ENCODE measurements around the gene TMUB2.
"Not testable (repeated sequence)": the region's sequence is repeated elsewhere in the genome, so short reads cannot be mapped to it uniquely, and the experiment has no call there.

The TMUB2 gene

GRCh38 chr17:44186307-44187130 lies at the start of gene TMUB2:
TMUB2 (plus strand) TSS chr17:44186972; CDS start chr17:44187709, 737 bp downstream.
- DNase-seq: peak; percentile 100
- peak; percentile 90 for ATAC-seq

GRCh38 chr17:44137891-44138709 lies 48.7 kb upstream of the TMUB2 start:
- peak; percentile 76 for ATAC-seq
- DNase-seq: peak; percentile 78

GRCh38 chr17:44143921-44144320 lies 42.9 kb upstream of the TMUB2 start:
- not testable (repeated sequence) for DNase-seq, ATAC-seq

GRCh38 chr17:44144966-44145739 lies 41.6 kb upstream of the TMUB2 start:
- no peak for DNase-seq
- no peak for ATAC-seq

- DNase-seq (no peak), ATAC-seq (no peak)
Observed at GRCh38 chr17:44146375-44147346, 40.1 kb upstream of the TMUB2 start.

GRCh38 chr17:44147812-44148211 lies 39.0 kb upstream of the TMUB2 start:
- DNase-seq: no peak
- peak; percentile 23 for ATAC-seq

- ATAC-seq, DNase-seq: not testable (repeated sequence)
Observed at GRCh38 chr17:44149066-44149465, 37.7 kb upstream of the TMUB2 start.

GRCh38 chr17:44149750-44150329 lies 36.9 kb upstream of the TMUB2 start:
- no peak for ATAC-seq
- no peak for DNase-seq

- ATAC-seq: no peak
- no peak for DNase-seq
Observed at GRCh38 chr17:44152875-44153274, 33.9 kb upstream of the TMUB2 start.

- ATAC-seq (no peak), DNase-seq (no peak)
Observed at GRCh38 chr17:44155488-44155887, 31.3 kb upstream of the TMUB2 start.

GRCh38 chr17:44159519-44160210 lies 27.1 kb upstream of the TMUB2 start:
- DNase-seq (no peak), ATAC-seq (no peak)

GRCh38 chr17:44164476-44164875 lies 22.3 kb upstream of the TMUB2 start:
- ATAC-seq (no peak), DNase-seq (no peak)

GRCh38 chr17:44167181-44167861 lies 19.5 kb upstream of the TMUB2 start:
- no peak for ATAC-seq
- DNase-seq: no peak

- ATAC-seq: no peak
- no peak for DNase-seq
Observed at GRCh38 chr17:44170135-44170498, 16.7 kb upstream of the TMUB2 start.

GRCh38 chr17:44170499-44171201 lies 16.1 kb upstream of the TMUB2 start, which contains the start of gene ASB16:
ASB16 (plus strand) TSS chr17:44170704; CDS start chr17:44170790, 86 bp downstream.
- no peak for DNase-seq

GRCh38 chr17:44171931-44172455 lies 14.8 kb upstream of the TMUB2 start:
- no peak for DNase-seq

More at GRCh38 chr17:44170499-44171201, 16.1 kb upstream of the TMUB2 start, which contains the start of gene ASB16:
- no peak for ATAC-seq

GRCh38 chr17:44174427-44174826 lies 12.3 kb upstream of the TMUB2 start:
- no peak for ATAC-seq
- no peak for DNase-seq

More at GRCh38 chr17:44171931-44172455, 14.8 kb upstream of the TMUB2 start:
- peak; percentile 15 for ATAC-seq

GRCh38 chr17:44176257-44176656 lies 10.5 kb upstream of the TMUB2 start:
- ATAC-seq: no peak

More at GRCh38 chr17:44176257-44176656, 10.5 kb upstream of the TMUB2 start:
- DNase-seq: no peak
